GM12878 (cell line): Measurements from ENCODE around the gene UNC119B. TPM values are rescaled to one million over a fixed set of nuclear protein-coding genes. Genes with fewer than 3 reads are reported as not detected.

Experiments used
- ATAC-seq: fragments of 200-7000 bp; cut with Tn5 transposase; 3 replicates; pipeline ENCODE4 v1.9.1; 2020; ENCODE audit warnings: mild to moderate bottlenecking, moderate library complexity
- Bru-seq: library from RNA; stranded (reverse); fragments of 400-500 nt; gene quantifications from one replicate; lab custom pipeline; 2021; lab: Mats Ljungman, UMichigan
- BruChase-seq, 2 experiments: library from RNA; stranded (reverse); fragments of 400-500 nt; gene quantifications; one replicate each; lab custom pipeline; 2021; lab: Mats Ljungman, UMichigan
- BruUV-seq: library from RNA; stranded (reverse); fragments of 400-500 nt; replicated peaks from 2 replicates; lab custom pipeline; 2021; lab: Mats Ljungman, UMichigan
- CTCF ChIA-PET: fragments of 300-600 bp; sonication (Branson Sonifier 250); formaldehyde crosslinking; extraction: SDS; loops from one replicate; lab custom pipeline; 2021; ENCODE audit warnings: inconsistent platforms; lab: Yijun Ruan, JAX
- POLR2A ChIA-PET: fragments of 350-600 bp; formaldehyde crosslinking; extraction: SDS; loops from one replicate; lab custom pipeline; 2021; ENCODE audit warnings: inconsistent platforms; lab: Charles Lee
- RAD21 ChIA-PET: fragments of 300-600 bp; sonication (Branson Sonifier 250); formaldehyde crosslinking; loops from one replicate; lab custom pipeline; 2023; ENCODE audit warnings: antibody characterized with exemption; ENCODE audit not compliant: unreplicated experiment; lab: Charles Lee
- SMC1A ChIA-PET: fragments of 300-600 bp; sonication (Branson Sonifier 250); formaldehyde crosslinking; loops from one replicate; lab custom pipeline; 2023; ENCODE audit not compliant: unreplicated experiment, uncharacterized antibody; lab: Charles Lee
- DNase-seq: peaks from one replicate; pipeline ENCODE4 v3.0.0-alpha.2; 2011; ENCODE audit warnings: low read depth, low spot score
- FAIRE-seq: peaks from 3 replicates; lab custom pipeline; 2011; peaks lifted over from hg19 to GRCh38; lab: Jason Lieb, UNC
- H2AFZ ChIP-seq: 2 replicates; pipeline ENCODE4 v1.6.0; 2011; ENCODE audit warnings: low read depth, low read length, control low read depth; ENCODE audit not compliant: control insufficient read depth
- H3K27ac ChIP-seq: 2 replicates; pipeline ENCODE4 v1.5.1; 2011; ENCODE audit warnings: control low read depth; ENCODE audit not compliant: control insufficient read depth, insufficient read depth
- H3K27me3 ChIP-seq, 2 experiments: replicated peaks in 1 of 2; 2 replicates each; pipeline versions ENCODE4 v1.6.0 to v1.6.1; 2011; ENCODE audit warnings: low read length in 1 of 2; ENCODE audit not compliant: control insufficient read depth in 2 of 2, insufficient read depth in 2 of 2
- H3K36me3 ChIP-seq, 2 experiments: 2 replicates each; pipeline ENCODE4 v1.5.1; 2011; ENCODE audit warnings: low read length in 1 of 2; ENCODE audit not compliant: control insufficient read depth in 2 of 2, insufficient read depth in 2 of 2
- H3K4me1 ChIP-seq: 2 replicates; pipeline ENCODE4 v1.6.1; 2011; ENCODE audit warnings: mild to moderate bottlenecking, low read length, moderate library complexity, mixed read lengths; ENCODE audit not compliant: control insufficient read depth, insufficient read depth
- H3K4me2 ChIP-seq: 2 replicates; pipeline ENCODE4 v1.6.0; 2011; ENCODE audit warnings: control low read depth; ENCODE audit not compliant: control insufficient read depth, insufficient read depth
- H3K4me3 ChIP-seq: fragments of 200-600 bp; sonication (generic); 2 replicates; pipeline ENCODE4 v1.5.1; 2016
- H3K79me2 ChIP-seq: 2 replicates; pipeline ENCODE4 v1.6.0; 2011; ENCODE audit warnings: low read length; ENCODE audit not compliant: control insufficient read depth, insufficient read depth
- H3K9ac ChIP-seq: 2 replicates; pipeline ENCODE4 v1.8.0; 2011; ENCODE audit warnings: low read length, control low read depth, mixed read lengths; ENCODE audit not compliant: control insufficient read depth, insufficient read depth
- H3K9me3 ChIP-seq: replicated peaks from 3 replicates; pipeline ENCODE4 v1.5.1; 2011; ENCODE audit warnings: mild to moderate bottlenecking, low read length; ENCODE audit not compliant: control insufficient read depth, insufficient read depth
- H4K20me1 ChIP-seq: 2 replicates; pipeline ENCODE4 v1.6.0; 2011; ENCODE audit not compliant: control insufficient read depth, insufficient read depth
- BHLHE40 ChIP-seq, 2 experiments: fragments of 450-650 bp in 1 of 2; IDR thresholded peaks; 2 replicates each; pipeline ENCODE4 v1.6.1; 2011 to 2017; ENCODE audit warnings: low read depth in 2 of 2, borderline replicate concordance in 1 of 2, improper control_type of control experiment in 1 of 2, low read length in 1 of 2, mild to moderate bottlenecking in 1 of 2
- GATAD2B ChIP-seq: fragments of 450-650 bp; conservative IDR thresholded peaks from 2 replicates; pipeline ENCODE4 v1.6.1; 2017; ENCODE audit warnings: low read depth, mild to moderate bottlenecking, moderate library complexity
- LARP7 ChIP-seq: fragments of 450-650 bp; IDR thresholded peaks from 2 replicates; pipeline ENCODE4 v1.6.1; 2017; ENCODE audit warnings: mild to moderate bottlenecking
- NFXL1 ChIP-seq: fragments of 450-650 bp; IDR thresholded peaks from 2 replicates; pipeline ENCODE4 v1.6.1; 2017; ENCODE audit warnings: antibody characterized with exemption, mild to moderate bottlenecking, borderline replicate concordance
- NR2C1 ChIP-seq: fragments of 450-650 bp; IDR thresholded peaks from 2 replicates; pipeline ENCODE4 v1.6.1; 2017; ENCODE audit warnings: antibody characterized with exemption, mild to moderate bottlenecking, moderate library complexity
- POLR2AphosphoS5 ChIP-seq: IDR thresholded peaks from 2 replicates; pipeline ENCODE4 v1.6.1; 2011; ENCODE audit warnings: mild to moderate bottlenecking, low read length, inconsistent platforms
- SIN3A ChIP-seq: IDR thresholded peaks from 2 replicates; pipeline ENCODE4 v1.6.1; 2012; ENCODE audit warnings: low read depth, low read length, improper control_type of control experiment
- TARDBP ChIP-seq: IDR thresholded peaks from 2 replicates; pipeline ENCODE4 v1.6.1; 2016; ENCODE audit warnings: borderline replicate concordance
- ZBTB11 ChIP-seq: fragments of 450-650 bp; formaldehyde crosslinking; IDR thresholded peaks from 2 replicates; pipeline ENCODE4 v1.5.0; 2022; ENCODE audit warnings: mild to moderate bottlenecking, missing genetic modification characterization
- ZNF687 ChIP-seq: fragments of 450-650 bp; IDR thresholded peaks from 2 replicates; pipeline ENCODE4 v1.6.1; 2017; ENCODE audit warnings: mild to moderate bottlenecking, moderate library complexity
- WGBS: methylation state at CpG from one replicate; pipeline ENCODE4 v1.1.6; 2016; ENCODE audit warnings: low lambda C conversion rate; ENCODE audit not compliant: insufficient replicate concordance, insufficient coverage; ENCODE audit errors: missing lambda C conversion rate; 5-methylcytosine and 5-hydroxymethylcytosine counted together
- in situ Hi-C: fragments of 300-500 bp; cut with MboI; formaldehyde crosslinking; loops from 9 replicates; pipeline ENCODE4 v1.14.3; 2018; ENCODE audit warnings: mixed read lengths
- intact Hi-C: fragments of 100-400 bp; cut with micrococcal nuclease; formaldehyde crosslinking; loops from one replicate; pipeline ENCODE4 v1.14.2; 2022; ENCODE audit not compliant: unreplicated experiment
- long read RNA-seq, 2 experiments: library from polyadenylated mRNA; unstranded; transcript quantifications; one replicate each; pipeline ENCODE4 v2.0.0, GENCODE V29; 2019 to 2020
- polyA minus RNA-seq, 3 experiments: library from RNA; depleted of rRNA, polyadenylated mRNA; stranded (reverse); fragments of >200 nt; gene quantifications; 2 replicates each; pipeline ENCODE4 v1.2.3, GENCODE V29; 2011
- polyA plus RNA-seq, 11 experiments: library from polyadenylated mRNA; depleted of rRNA in 4 of 11; unstranded in 6 of 11; stranded (reverse) in 5 of 11; fragments of >200 nt; fragmentation: Nextera tagmentation in 4 of 11; fragmentation: Illumina TruSeq in 1 of 11; extraction: Ambion mirVana in 4 of 11; extraction: Trizol in 1 of 11; gene quantifications; 1 replicate in 1 of 11; 2 replicates in 10 of 11; pipeline versions ENCODE4 v1.2.1 to v1.2.3, GENCODE V29; 2011 to 2016; ENCODE audit warnings: inconsistent platforms in 2 of 11, missing spikeins in 2 of 11, low read depth in 1 of 11
- total RNA-seq, 4 experiments: library from RNA; depleted of rRNA in 3 of 4; stranded (reverse); fragments of >200 nt in 3 of 4; fragmentation: Illumina TruSeq in 1 of 4; extraction: Trizol in 1 of 4; gene quantifications; 2 replicates each; pipeline versions ENCODE4 v1.2.1 to v1.2.3, GENCODE V29; 2013 to 2021

Gene UNC119B
- total RNA-seq (2013; cell fraction: nucleolus; rRNA removed) = 19.8 and 23.2 TPM in 2 replicates
- 8.7 and 10.3 TPM in 2 replicates for total RNA-seq (2014; rRNA removed)
- total RNA-seq (2014; rRNA removed; fragmentation: Illumina TruSeq; extraction: Trizol) = 10.1 and 10.6 TPM in 2 replicates
- total RNA-seq (2021) = 22.4 and 23.3 TPM in 2 replicates
- polyA plus RNA-seq (2011; ENCODE audit: low read depth) = 13.1 TPM
- 31.5 and 31.7 TPM in 2 replicates for polyA plus RNA-seq (2011; rRNA removed)
- 27.5 and 28.4 TPM in 2 replicates for polyA plus RNA-seq (2011; cell fraction: cytosol; rRNA removed)
- 35.2 and 38.9 TPM in 2 replicates for polyA plus RNA-seq (2011; cell fraction: nucleus; rRNA removed)
- 13.6 and 16.4 TPM in 2 replicates for polyA plus RNA-seq (2012)
- polyA plus RNA-seq (2014; fragmentation: Illumina TruSeq; extraction: Trizol) = 16.3 and 17.9 TPM in 2 replicates
- 1 to 10 TPM; 4.3 to 8.5 TPM for polyA plus RNA-seq (2014; fragmentation: Nextera tagmentation; extraction: Ambion mirVana)
- 20.8 and 23.9 TPM in 2 replicates for polyA plus RNA-seq (2014; rRNA removed)
- 1 to 10 TPM; 5.9 to 7.6 TPM for polyA plus RNA-seq (2016; fragmentation: Nextera tagmentation; extraction: Ambion mirVana)
- polyA minus RNA-seq (2011; rRNA and poly(A)+ RNA removed) = 27.7 and 28.8 TPM in 2 replicates
- 6.5 and 10.8 TPM in 2 replicates for polyA minus RNA-seq (2011; cell fraction: cytosol; rRNA and poly(A)+ RNA removed)
- polyA minus RNA-seq (2011; cell fraction: nucleus; rRNA and poly(A)+ RNA removed) = 13.2 and 18.2 TPM in 2 replicates
- percentile 71 among the genes with signal in this experiment for Bru-seq, nascent RNA
- BruChase-seq, experiment 1, labeled RNA remaining after a 6-hour chase = percentile 83 among the genes with signal in this experiment
- BruChase-seq, experiment 2, labeled RNA remaining after a 2-hour chase = percentile 82 among the genes with signal in this experiment
- long read RNA-seq, experiment 1, partial matches to known transcripts = 0 of 1 reads
- long read RNA-seq, experiment 1, other reads (novel, unspliced or antisense) = 0 of 1 reads
- long read RNA-seq, experiment 2 = 0 reads

GRCh38 chr12:120710031-120710804 lies at the start of gene UNC119B:
Gene UNC119B, plus strand, starts transcription at chr12:120710458. Its CDS starts 17 bp downstream, at chr12:120710475.
- H3K79me2 ChIP-seq = peaks cover 15% of the 10 kb centered on the region
- BruUV-seq = no TSS peak
- TF ChIP-seq NR2C1 (no peak), POLR2AphosphoS5 (no peak), ZBTB11 (no peak), ZNF687 (peak; percentile 73), NFXL1 (peak; percentile 14; the same call in 1 of the 2 replicates), TARDBP (no peak), LARP7 (peak; percentile 91), GATAD2B (peak; percentile 84; the same call in 1 of the 2 replicates), BHLHE40 (IDR thresholded peaks at IDR 0.05; ENCODE audit: borderline replicate concordance in 1 of 2, low read depth in 2 of 2, low read length in 1 of 2) (peak in 1 of 2 experiments; percentile 19; a peak in 1 of 4 replicates), SIN3A (peak; percentile 63; the same call in 1 of the 2 replicates)

More at GRCh38 chr12:120710031-120710804, at the start of gene UNC119B:
- Histone ChIP-seq H4K20me1 (no peaks in the 10 kb centered on the region), H3K4me1 (peaks cover 15% of the 10 kb centered on the region), H2AFZ (peak within 1 kb of the TSS; percentile 80), H3K27ac (peak within 1 kb of the TSS; percentile 62), H3K9ac (peak within 1 kb of the TSS; percentile 81), H3K36me3 (peaks cover 0 to 13% of the 10 kb centered on the region in 2 experiments; a peak in 3 of 4 replicates), H3K27me3 (no peaks in the 10 kb centered on the region), H3K4me2 (peak within 1 kb of the TSS; percentile 89), H3K4me3 (peak within 1 kb of the TSS; percentile 68), H3K9me3 (no peaks in the 10 kb centered on the region)
- ChIA-PET CTCF (interaction anchor here (1.1 to 5.5 kb wide), 7 partner anchors 21 to 262 kb away, joined by 3 to 88 read pairs (median 5); partner anchors contain the start of gene POP5), SMC1A (interaction anchor here (0.8 to 5.3 kb wide), 7 partner anchors 12 to 262 kb away, joined by 4 to 68 read pairs (median 7); partner anchors contain the start of gene MLEC), RAD21 (interaction anchor here (0.8 to 3.9 kb wide), 6 partner anchors 15 to 262 kb away, joined by 3 to 37 read pairs (median 12); partner anchors contain the start of gene MLEC), POLR2A (interaction anchor here (0.6 to 3.5 kb wide), 9 partner anchors 11 to 458 kb away, joined by 3 to 21 read pairs (median 4); partner anchors contain the start of gene MLEC)
- in situ Hi-C loops = loop anchor here (5.0 kb wide), 2 partner anchors 63 to 128 kb away; partner anchors contain the start of gene POP5
- intact Hi-C loops = loop anchor here (5.0 kb wide), 2 partner anchors 83 to 262 kb away; no protein-coding TSS in a partner anchor
- FAIRE-seq (no peak), DNase-seq (no peak), ATAC-seq (peak; percentile 88)
- 1% methylated on average over 24 of the region's 76 CpGs for WGBS
